H1 (cell line): ENCODE measurements around the gene LZTFL1. TPM values are rescaled to one million over a fixed set of nuclear protein-coding genes. Genes with fewer than 3 reads are reported as not detected.

Experiments used
- CTCF ChIA-PET: fragments of 300-600 bp; sonication (Branson Sonifier 250); formaldehyde crosslinking; loops from one replicate; lab custom pipeline; 2021; ENCODE audit not compliant: partially characterized antibody; lab: Charles Lee
- POLR2A ChIA-PET: fragments of 300-600 bp; sonication (Branson Sonifier 250); formaldehyde crosslinking; loops from one replicate; lab custom pipeline; 2021; ENCODE audit warnings: inconsistent platforms; ENCODE audit not compliant: partially characterized antibody; lab: Charles Lee
- DNase-seq, 2 experiments: peaks; one replicate each; pipeline versions ENCODE4 v3.0.0 to v3.0.0-alpha.2; 2010 to 2022; ENCODE audit warnings: low spot score in 2 of 2, low read depth in 1 of 2, mixed read lengths in 1 of 2
- FAIRE-seq: peaks from 2 replicates; lab custom pipeline; 2011; peaks lifted over from hg19 to GRCh38; lab: Jason Lieb, UNC
- H2AFZ ChIP-seq: 2 replicates; pipeline ENCODE4 v1.8.1; 2012; ENCODE audit warnings: low read length, inconsistent platforms
- H2AK5ac ChIP-seq: 2 replicates; pipeline ENCODE4 v1.6.1; 2013; ENCODE audit warnings: low read depth, low read length
- H2BK120ac ChIP-seq: replicated peaks from 2 replicates; pipeline ENCODE3; 2013; ENCODE audit warnings: low read depth, low read length, inconsistent platforms
- H2BK12ac ChIP-seq: 2 replicates; pipeline ENCODE4 v1.6.1; 2013; ENCODE audit warnings: low read depth, low read length
- H2BK15ac ChIP-seq: 2 replicates; pipeline ENCODE4 v1.6.1; 2013; ENCODE audit warnings: low read length
- H2BK20ac ChIP-seq: 2 replicates; pipeline ENCODE4 v1.6.1; 2013; ENCODE audit warnings: low read length
- H2BK5ac ChIP-seq: 2 replicates; pipeline ENCODE4 v1.6.1; 2013; ENCODE audit warnings: low read depth, low read length
- H3K14ac ChIP-seq: 2 replicates; pipeline ENCODE4 v1.6.1; 2013; ENCODE audit warnings: inconsistent platforms; ENCODE audit not compliant: insufficient read length
- H3K18ac ChIP-seq: 2 replicates; pipeline ENCODE4 v1.6.1; 2013; ENCODE audit warnings: low read length; ENCODE audit errors: extremely low read depth
- H3K23ac ChIP-seq: 2 replicates; pipeline ENCODE4 v1.6.1; 2013; ENCODE audit warnings: inconsistent platforms; ENCODE audit not compliant: insufficient read length
- H3K23me2 ChIP-seq: 2 replicates; pipeline ENCODE4 v1.6.1; 2013; ENCODE audit warnings: low read depth, low read length
- H3K27ac ChIP-seq: 2 replicates; pipeline ENCODE4 v1.6.1; 2011; ENCODE audit warnings: low read depth, low read length, inconsistent platforms
- H3K27me3 ChIP-seq, 4 experiments: replicated peaks in 1 of 4; 1 replicate in 1 of 4; 2 replicates in 3 of 4; pipeline versions ENCODE4 v1.6.1 to v1.8.1; 2011 to 2013; ENCODE audit warnings: low read length in 3 of 4, mild to moderate bottlenecking in 3 of 4, inconsistent platforms in 2 of 4, mixed read lengths in 2 of 4, moderate library complexity in 1 of 4; ENCODE audit not compliant: control insufficient read depth in 3 of 4, insufficient read depth in 3 of 4; ENCODE audit errors: extremely low read depth in 1 of 4
- H3K36me3 ChIP-seq, 4 experiments: 2 replicates each; pipeline versions ENCODE4 v1.6.1 to v1.8.1; 2011 to 2013; ENCODE audit warnings: mild to moderate bottlenecking in 4 of 4, low read length in 3 of 4, moderate library complexity in 2 of 4, control low read depth in 1 of 4, inconsistent platforms in 1 of 4; ENCODE audit not compliant: insufficient read depth in 4 of 4, control insufficient read depth in 2 of 4
- H3K4ac ChIP-seq: replicated peaks from 2 replicates; pipeline ENCODE3; 2013; ENCODE audit warnings: low read length, low read depth, mixed read lengths, inconsistent platforms; ENCODE audit not compliant: insufficient read length
- H3K4me1 ChIP-seq, 4 experiments: replicated peaks in 1 of 4; 1 replicate in 1 of 4; 2 replicates in 3 of 4; pipeline versions ENCODE4 v1.6.1 to v1.8.1; 2011 to 2013; ENCODE audit warnings: low read length in 3 of 4, inconsistent platforms in 2 of 4, mixed read lengths in 1 of 4; ENCODE audit not compliant: insufficient read depth in 4 of 4, control insufficient read depth in 3 of 4
- H3K4me2 ChIP-seq, 2 experiments: 2 replicates each; pipeline versions ENCODE4 v1.6.1 to v1.8.1; 2011 to 2013; ENCODE audit warnings: low read depth in 2 of 2, low read length in 2 of 2, control low read depth in 1 of 2, inconsistent platforms in 1 of 2, mild to moderate bottlenecking in 1 of 2; ENCODE audit not compliant: insufficient read depth in 1 of 2
- H3K4me3 ChIP-seq, 4 experiments: fragments of 200-600, 300-600 bp in 1 of 4; sonication (generic), shearing (Covaris generic), sonication (Bioruptor Twin) in 1 of 4; 2 replicates each; pipeline versions ENCODE4 v1.5.1 to v1.8.1; 2011 to 2016; ENCODE audit warnings: low read length in 4 of 4, low read depth in 3 of 4, control low read depth in 2 of 4, inconsistent platforms in 2 of 4, mild to moderate bottlenecking in 2 of 4, mixed read lengths in 1 of 4, moderate library complexity in 1 of 4; ENCODE audit not compliant: insufficient read depth in 2 of 4; ENCODE audit errors: extremely low read depth in 1 of 4
- H3K56ac ChIP-seq: replicated peaks from 2 replicates; pipeline ENCODE3; 2013; ENCODE audit warnings: low read depth, mild to moderate bottlenecking, mixed read lengths, low read length, inconsistent platforms; ENCODE audit not compliant: insufficient read length
- H3K79me1 ChIP-seq: 2 replicates; pipeline ENCODE4 v1.6.1; 2013; ENCODE audit warnings: low read depth, low read length, control low read depth
- H3K79me2 ChIP-seq, 2 experiments: 2 replicates each; pipeline versions ENCODE4 v1.6.1 to v1.8.1; 2012 to 2013; ENCODE audit warnings: low read length in 2 of 2, mild to moderate bottlenecking in 2 of 2, inconsistent platforms in 1 of 2; ENCODE audit not compliant: insufficient read depth in 2 of 2, control insufficient read depth in 1 of 2
- H3K9ac ChIP-seq, 4 experiments: replicated peaks in 1 of 4; 1 replicate in 1 of 4; 2 replicates in 3 of 4; pipeline versions ENCODE4 v1.6.1 to v1.8.1; 2011 to 2013; ENCODE audit warnings: low read depth in 3 of 4, low read length in 3 of 4, control low read depth in 2 of 4, mild to moderate bottlenecking in 2 of 4, moderate library complexity in 2 of 4, inconsistent platforms in 1 of 4; ENCODE audit errors: extremely low read depth in 1 of 4
- H3K9me3 ChIP-seq, 2 experiments: 2 replicates each; pipeline versions ENCODE4 v1.6.1 to v1.8.1; 2012 to 2013; ENCODE audit warnings: mild to moderate bottlenecking in 2 of 2, moderate library complexity in 2 of 2, control low read depth in 1 of 2, inconsistent platforms in 1 of 2, low read depth in 1 of 2, low read length in 1 of 2, mixed read lengths in 1 of 2; ENCODE audit not compliant: insufficient read depth in 2 of 2
- H4K20me1 ChIP-seq, 2 experiments: replicated peaks in 1 of 2; 2 replicates each; pipeline versions ENCODE3 to v1.8.1; 2011 to 2013; ENCODE audit warnings: inconsistent platforms in 2 of 2, low read length in 2 of 2, mild to moderate bottlenecking in 1 of 2; ENCODE audit not compliant: insufficient read depth in 2 of 2, control insufficient read depth in 1 of 2
- H4K5ac ChIP-seq: 2 replicates; pipeline ENCODE4 v1.6.1; 2013; ENCODE audit warnings: low read length, low read depth, mixed read lengths, inconsistent platforms; ENCODE audit not compliant: insufficient read length
- H4K8ac ChIP-seq: 2 replicates; pipeline ENCODE4 v1.8.0; 2013; ENCODE audit warnings: mild to moderate bottlenecking, moderate library complexity, low read length, inconsistent platforms; ENCODE audit not compliant: insufficient read depth; ENCODE audit errors: extremely low read depth
- H4K91ac ChIP-seq: replicated peaks from 2 replicates; pipeline ENCODE3; 2013; ENCODE audit warnings: low read length, mixed read lengths, inconsistent platforms; ENCODE audit not compliant: insufficient read length
- GABPA ChIP-seq: IDR thresholded peaks from 2 replicates; pipeline ENCODE4 v1.6.1; 2011; ENCODE audit warnings: mild to moderate bottlenecking, low read length, moderate library complexity, borderline replicate concordance; ENCODE audit not compliant: insufficient read depth
- TEAD4 ChIP-seq: IDR thresholded peaks from 2 replicates; pipeline ENCODE4 v1.6.1; 2012; ENCODE audit warnings: low read depth, low read length, inconsistent platforms, mixed read lengths
- WGBS, 2 experiments: shearing (Covaris generic) in 1 of 2; methylation state at CpG; one replicate each; pipeline versions ENCODE4 v1.1.6 to v1.1.7; 2013 to 2015; ENCODE audit warnings: low lambda C conversion rate in 2 of 2, mixed read lengths in 2 of 2, inconsistent platforms in 1 of 2, low coverage in 1 of 2, missing lambda C conversion rate in 1 of 2; ENCODE audit not compliant: insufficient replicate concordance in 2 of 2, insufficient coverage in 1 of 2, insufficient read length in 1 of 2; ENCODE audit errors: extremely low coverage in 1 of 2, missing lambda C conversion rate in 1 of 2; 5-methylcytosine and 5-hydroxymethylcytosine counted together
- polyA plus RNA-seq, 7 experiments: library from polyadenylated mRNA; depleted of rRNA in 3 of 7; stranded (reverse) in 5 of 7; unstranded in 2 of 7; fragments of >200 nt in 5 of 7; fragments of 200-250 nt in 2 of 7; gene quantifications; 1 replicate in 5 of 7; 2 replicates in 1 of 7; 4 replicates in 1 of 7; pipeline versions ENCODE4 v1.2.1 to v1.2.3, GENCODE V29; 2011 to 2013; ENCODE audit warnings: missing spikeins in 2 of 7, mixed read lengths in 2 of 7
- total RNA-seq: library from RNA; stranded (reverse); fragmentation: NEBNext Ultra II Directional; extraction: Animal tissue kit (Norgen Biotek cat#: 25700); gene quantifications from 2 replicates; pipeline ENCODE4 v1.2.1, GENCODE V29; 2021

Gene LZTFL1
- total and polyA plus RNA-seq, 2 of the 8 experiments (the other 6 are each of a cell fraction or from before 2014, with no cell fraction given): 8.7 to 11.5 TPM

GRCh38 chr3:45826321-45826720 is 15.6 kb downstream of the LZTFL1 start:
- no peak for FAIRE-seq
- CTCF ChIA-PET: interaction anchor here (3.3 kb wide), 1 partner anchor 66 kb away, joined by 14 read pairs; no protein-coding TSS in a partner anchor
- WGBS, 2 experiments: 87% methylated on average over 2 of the region's 2 CpGs; no CpG with 5 or more reads in 1 of the 2 experiments
- TF ChIP-seq GABPA (no peak), TEAD4 (no peak)

More at GRCh38 chr3:45826321-45826720, 15.6 kb downstream of the LZTFL1 start:
- H3K27ac ChIP-seq: no peak overlapping the region
- H3K4me1 ChIP-seq: no peaks in the 10 kb centered on the region
- peaks cover 0 to 6% (median 2%) of the 10 kb centered on the region in 4 experiments; a peak in 4 of 8 replicates for H3K36me3 ChIP-seq
- H3K79me2 ChIP-seq: no peaks in the 10 kb centered on the region
- no peak overlapping the region for H3K14ac ChIP-seq
- H3K9me3 ChIP-seq: no peaks in the 10 kb centered on the region
- H2BK20ac ChIP-seq: no peak overlapping the region
- H2BK5ac ChIP-seq: no peak overlapping the region
- no peak overlapping the region for H2BK120ac ChIP-seq
- H3K79me1 ChIP-seq: no peaks in the 10 kb centered on the region
- H3K4me3 ChIP-seq: no peak overlapping the region
- H3K4me2 ChIP-seq: no peak overlapping the region
- no peaks in the 10 kb centered on the region for H3K27me3 ChIP-seq
- no peak overlapping the region for H3K23ac ChIP-seq
- no peaks in the 10 kb centered on the region for H3K23me2 ChIP-seq
- no peak overlapping the region for H2BK12ac ChIP-seq
- H2AFZ ChIP-seq: no peak overlapping the region
- H3K4ac ChIP-seq: no peak overlapping the region
- POLR2A ChIA-PET: interaction anchor here (1.5 kb wide), 1 partner anchor 9 kb away, joined by 3 read pairs; no protein-coding TSS in a partner anchor
- no peak overlapping the region for H4K91ac ChIP-seq
- no peak overlapping the region for H3K56ac ChIP-seq
- no peak overlapping the region for H3K18ac ChIP-seq
- H3K9ac ChIP-seq: no peak overlapping the region
- H4K5ac ChIP-seq: no peak overlapping the region
- no peaks in the 10 kb centered on the region for H4K20me1 ChIP-seq
- H4K8ac ChIP-seq: no peak overlapping the region
- H2BK15ac ChIP-seq: no peak overlapping the region
- no peak overlapping the region for H2AK5ac ChIP-seq
- DNase-seq: no peak
